Glutamatergic neuron (in vitro differentiated cells): ENCODE results near the gene URGCP. TPM values are rescaled to one million over a fixed set of nuclear protein-coding genes. Genes with fewer than 3 reads are reported as not detected.

Source experiments
- DNase-seq: peaks from one replicate; pipeline ENCODE4 v3.0.0; 2022
- H3K27ac Mint-ChIP-seq: one replicate; pipeline ENCODE4 v1.8.0; 2020; ENCODE audit warnings: mild to moderate bottlenecking, mixed read lengths, inconsistent platforms; ENCODE audit not compliant: unreplicated experiment
- H3K27me3 Mint-ChIP-seq: one replicate; pipeline ENCODE4 v1.8.0; 2020; ENCODE audit warnings: mild to moderate bottlenecking, moderate library complexity, mixed read lengths, inconsistent platforms; ENCODE audit not compliant: unreplicated experiment
- H3K36me3 Mint-ChIP-seq: one replicate; pipeline ENCODE4 v1.8.0; 2020; ENCODE audit warnings: mild to moderate bottlenecking, mixed read lengths, inconsistent platforms; ENCODE audit not compliant: unreplicated experiment
- H3K4me1 Mint-ChIP-seq: one replicate; pipeline ENCODE4 v1.8.0; 2020; ENCODE audit warnings: mild to moderate bottlenecking, low read depth, mixed read lengths, inconsistent platforms; ENCODE audit not compliant: unreplicated experiment
- H3K4me3 Mint-ChIP-seq: one replicate; pipeline ENCODE4 v1.8.0; 2020; ENCODE audit warnings: mild to moderate bottlenecking, mixed read lengths, inconsistent platforms; ENCODE audit not compliant: unreplicated experiment
- H3K9me3 Mint-ChIP-seq: one replicate; pipeline ENCODE4 v1.8.0; 2020; ENCODE audit warnings: mild to moderate bottlenecking, moderate library complexity, mixed read lengths, inconsistent platforms; ENCODE audit not compliant: unreplicated experiment
- total RNA-seq: library from RNA; stranded (reverse); fragmentation: NEBNext Ultra II Directional; extraction: Animal tissue kit (Norgen Biotek cat#: 25700); gene quantifications from one replicate; pipeline ENCODE4 v1.2.1, GENCODE V29; 2021; ENCODE audit not compliant: unreplicated experiment
- TF ChIP-seq, protein P1 (sequence below): fragments of 200-600 bp; sonication (generic); IDR thresholded peaks from one replicate; pipeline ENCODE4 v1.5.0; 2021; ENCODE audit not compliant: partially characterized antibody, unreplicated experiment

The URGCP gene
- total RNA-seq, 1 donor from 2014 or later = 17.8 TPM

DNA sequence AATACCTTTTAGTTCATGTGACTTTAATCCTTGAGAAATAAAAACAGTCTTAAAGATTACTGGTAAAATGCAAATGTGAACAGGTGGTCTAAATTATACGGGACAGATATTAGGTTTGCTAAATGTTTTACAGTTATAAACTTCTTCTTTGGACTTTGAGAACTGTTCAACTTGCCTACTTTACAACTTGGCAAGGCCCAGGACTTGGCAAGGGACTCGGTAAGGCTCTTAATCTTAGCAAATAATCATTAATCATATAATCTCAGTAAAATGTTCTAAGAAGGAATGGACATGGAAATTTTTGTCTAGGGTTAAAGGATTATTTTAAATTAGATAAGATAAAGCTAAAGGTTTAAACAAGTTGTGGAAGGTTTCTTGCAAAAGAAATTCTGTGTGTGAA lies 15.0 kb upstream of the URGCP start:
- H3K27ac Mint-ChIP-seq = no peak overlapping the region
- H3K4me3 Mint-ChIP-seq = no peak overlapping the region
- H3K4me1 Mint-ChIP-seq = no peaks in the 10 kb centered on the region
- H3K36me3 Mint-ChIP-seq = no peaks in the 10 kb centered on the region
- peaks cover 9% of the 10 kb centered on the region for H3K9me3 Mint-ChIP-seq
- TF ChIP-seq, protein P1, sequence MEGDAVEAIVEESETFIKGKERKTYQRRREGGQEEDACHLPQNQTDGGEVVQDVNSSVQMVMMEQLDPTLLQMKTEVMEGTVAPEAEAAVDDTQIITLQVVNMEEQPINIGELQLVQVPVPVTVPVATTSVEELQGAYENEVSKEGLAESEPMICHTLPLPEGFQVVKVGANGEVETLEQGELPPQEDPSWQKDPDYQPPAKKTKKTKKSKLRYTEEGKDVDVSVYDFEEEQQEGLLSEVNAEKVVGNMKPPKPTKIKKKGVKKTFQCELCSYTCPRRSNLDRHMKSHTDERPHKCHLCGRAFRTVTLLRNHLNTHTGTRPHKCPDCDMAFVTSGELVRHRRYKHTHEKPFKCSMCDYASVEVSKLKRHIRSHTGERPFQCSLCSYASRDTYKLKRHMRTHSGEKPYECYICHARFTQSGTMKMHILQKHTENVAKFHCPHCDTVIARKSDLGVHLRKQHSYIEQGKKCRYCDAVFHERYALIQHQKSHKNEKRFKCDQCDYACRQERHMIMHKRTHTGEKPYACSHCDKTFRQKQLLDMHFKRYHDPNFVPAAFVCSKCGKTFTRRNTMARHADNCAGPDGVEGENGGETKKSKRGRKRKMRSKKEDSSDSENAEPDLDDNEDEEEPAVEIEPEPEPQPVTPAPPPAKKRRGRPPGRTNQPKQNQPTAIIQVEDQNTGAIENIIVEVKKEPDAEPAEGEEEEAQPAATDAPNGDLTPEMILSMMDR = no peak
- H3K27me3 Mint-ChIP-seq = peaks cover 5% of the 10 kb centered on the region
- DNase-seq = no peak

DNA sequence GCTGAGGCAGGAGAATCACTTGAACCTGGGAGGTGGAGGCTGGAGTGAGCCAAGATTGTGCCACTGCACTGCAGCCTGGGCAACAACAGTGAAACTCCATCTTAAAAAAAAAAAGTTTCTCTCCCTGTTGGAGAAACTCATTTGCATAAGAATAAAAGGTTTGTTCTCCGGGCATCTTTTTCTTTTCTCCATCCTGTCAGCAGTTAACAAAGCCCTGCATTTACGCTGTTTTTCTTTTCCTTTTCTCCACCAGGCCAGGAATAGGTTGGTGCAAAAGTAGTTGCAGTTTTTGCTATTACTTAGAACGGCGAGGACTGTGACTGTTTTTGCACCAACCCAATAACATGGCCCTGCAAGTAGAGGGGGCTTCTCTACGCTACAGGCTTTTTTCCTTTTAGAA lies 9.5 kb upstream of the URGCP start:
- H3K4me1 Mint-ChIP-seq = no peaks in the 10 kb centered on the region
- no peaks in the 10 kb centered on the region for H3K36me3 Mint-ChIP-seq
- no peak for DNase-seq
- TF ChIP-seq, protein P1 = no peak
- H3K27ac Mint-ChIP-seq = no peak overlapping the region
- H3K27me3 Mint-ChIP-seq = peaks cover 5% of the 10 kb centered on the region
- peaks cover 5% of the 10 kb centered on the region for H3K9me3 Mint-ChIP-seq
- no peak overlapping the region for H3K4me3 Mint-ChIP-seq

DNA sequence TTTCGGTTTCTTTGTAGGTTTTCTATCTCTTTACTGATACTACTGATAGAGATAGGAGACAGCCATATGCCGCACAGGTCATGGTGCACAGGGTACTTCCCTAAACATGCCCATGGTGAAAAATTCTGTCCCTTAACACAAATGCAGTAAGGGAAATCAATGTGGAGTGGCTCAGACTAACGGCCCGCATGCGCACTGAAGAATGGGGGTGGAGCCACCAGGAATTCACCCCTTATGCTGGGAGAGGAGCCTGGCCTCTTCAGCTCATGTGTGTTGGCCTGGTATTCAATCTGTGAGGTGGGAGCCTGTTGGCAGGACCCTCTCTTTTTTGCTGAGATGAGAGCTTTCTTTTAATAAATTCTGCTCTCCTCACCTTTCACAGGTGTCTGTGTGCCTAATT lies 8.4 kb upstream of the URGCP start:
- Mint-ChIP-seq H3K4me1 (no peaks in the 10 kb centered on the region), H3K9me3 (peaks cover 5% of the 10 kb centered on the region), H3K27ac (no peak overlapping the region), H3K27me3 (peaks cover 5% of the 10 kb centered on the region), H3K36me3 (no peaks in the 10 kb centered on the region), H3K4me3 (no peak overlapping the region)
- DNase-seq = no peak
- TF ChIP-seq, protein P1 = no peak

DNA sequence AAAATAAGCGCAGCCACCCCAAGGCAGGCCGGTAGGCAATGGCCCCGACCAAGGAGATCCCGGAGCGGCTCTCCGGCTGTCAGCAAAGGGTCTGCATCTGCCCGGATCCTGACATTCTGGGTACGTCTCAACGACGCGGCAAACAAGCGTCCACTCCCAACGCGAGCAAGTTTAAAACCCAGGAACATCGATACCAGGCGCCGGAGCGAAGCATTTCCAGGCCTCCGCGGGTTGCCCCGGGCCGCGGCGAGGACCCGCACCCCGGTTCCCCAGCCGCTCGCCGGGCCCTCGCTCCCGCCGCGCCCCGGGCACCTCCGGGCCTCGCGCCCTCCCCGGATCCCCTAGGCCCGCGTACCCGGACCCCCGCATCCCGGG lies 453 bp downstream of the URGCP start:
- no peaks in the 10 kb centered on the region for H3K36me3 Mint-ChIP-seq
- H3K4me3 Mint-ChIP-seq = peak overlapping the region; percentile 96
- H3K4me1 Mint-ChIP-seq = peaks cover 8% of the 10 kb centered on the region
- H3K27ac Mint-ChIP-seq = peak overlapping the region; percentile 97
- DNase-seq = peak; percentile 61
- peaks cover 5% of the 10 kb centered on the region for H3K9me3 Mint-ChIP-seq
- H3K27me3 Mint-ChIP-seq = peaks cover 3% of the 10 kb centered on the region
- TF ChIP-seq, protein P1 = no peak

DNA sequence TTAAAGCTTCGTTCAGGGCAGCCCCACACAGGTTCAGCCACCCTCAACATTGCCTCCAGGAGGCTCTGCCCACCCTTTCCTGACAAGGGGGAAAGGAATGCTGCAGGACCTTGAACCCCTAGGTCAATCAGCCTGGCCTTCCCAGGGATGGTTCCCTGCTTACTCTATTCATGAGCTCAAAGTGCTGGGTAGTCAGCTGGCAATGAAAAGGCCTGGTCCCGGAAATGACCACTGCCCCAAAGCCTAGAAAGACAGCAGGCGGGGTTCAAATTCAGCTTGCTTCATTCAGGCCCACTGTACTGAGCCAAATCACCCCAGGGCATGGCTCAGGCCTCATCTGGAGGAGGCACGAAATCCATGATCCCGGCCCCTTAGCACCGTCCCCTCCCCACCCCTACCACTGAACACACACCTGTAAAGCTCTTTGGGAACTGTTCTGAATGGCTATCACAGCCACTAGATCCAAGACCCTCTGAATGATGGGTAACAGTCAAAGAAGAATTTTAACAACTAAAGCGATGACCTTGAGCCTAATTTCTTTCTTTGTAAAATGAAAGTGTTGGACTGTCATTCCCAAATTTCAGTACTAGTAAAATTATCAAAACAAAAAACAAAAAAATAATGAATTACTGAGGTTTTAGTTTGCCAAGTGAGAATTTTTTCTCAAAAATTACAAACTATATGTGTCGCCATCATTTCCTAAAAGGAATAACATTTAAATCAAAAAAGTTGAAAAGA lies 1.0 kb downstream of the URGCP start:
- TF ChIP-seq, protein P1 = no peak
- Mint-ChIP-seq H3K4me3 (peak overlapping the region; percentile 96), H3K9me3 (peaks cover 5% of the 10 kb centered on the region), H3K27me3 (peaks cover 3% of the 10 kb centered on the region), H3K27ac (peak overlapping the region; percentile 97), H3K4me1 (peaks cover 8% of the 10 kb centered on the region), H3K36me3 (no peaks in the 10 kb centered on the region)
- DNase-seq = no peak
